ENCODE measurements around the gene ZNF282.
A peak's percentile ranks its signal among the peaks of the same experiment; 100 is the strongest.
"Not testable (repeated sequence)": the region's sequence is repeated elsewhere in the genome, so short reads cannot be mapped to it uniquely, and the experiment has no call there.

The ZNF282 gene

GRCh38 chr7:149237502-149237901 is 42.2 kb downstream of the ZNF282 start:
- Histone ChIP-seq H3K36me3 (ENCODE audit: control insufficient read depth, insufficient read depth, low read length) (no peaks in the 10 kb centered on the region), H3K27me3 (replicated peaks; ENCODE audit: control insufficient read depth, insufficient read depth, low read length, poor library complexity, severe bottlenecking) (peaks cover 6% of the 10 kb centered on the region), H3K4me3 (ENCODE audit: insufficient read depth, low read depth, low read length, poor library complexity, severe bottlenecking) (no peak overlapping the region), H3K27ac (ENCODE audit: insufficient read depth, low read length, poor library complexity, severe bottlenecking) (no peak overlapping the region), H3K9me3 (ENCODE audit: control insufficient read depth, low read length) (no peaks in the 10 kb centered on the region), H3K4me1 (ENCODE audit: control insufficient read depth, insufficient read depth, low read length, poor library complexity, severe bottlenecking) (peaks cover 10% of the 10 kb centered on the region)
- no peak for DNase-seq

- Histone ChIP-seq H3K4me3 (ENCODE audit: insufficient read depth, low read depth, low read length, poor library complexity, severe bottlenecking) (no peak overlapping the region), H3K9me3 (ENCODE audit: control insufficient read depth, low read length) (no peaks in the 10 kb centered on the region), H3K27ac (ENCODE audit: insufficient read depth, low read length, poor library complexity, severe bottlenecking) (no peak overlapping the region), H3K27me3 (replicated peaks; ENCODE audit: control insufficient read depth, insufficient read depth, low read length, poor library complexity, severe bottlenecking) (peaks cover 5% of the 10 kb centered on the region), H3K4me1 (ENCODE audit: control insufficient read depth, insufficient read depth, low read length, poor library complexity, severe bottlenecking) (peaks cover 10% of the 10 kb centered on the region), H3K36me3 (ENCODE audit: control insufficient read depth, insufficient read depth, low read length) (no peaks in the 10 kb centered on the region)
- no peak for DNase-seq
Measured at GRCh38 chr7:149238051-149238450, 42.7 kb downstream of the ZNF282 start.

- peak; percentile 67 to 78 (median 75) for DNase-seq
- Histone ChIP-seq H3K4me1 (ENCODE audit: control insufficient read depth, insufficient read depth, low read length, poor library complexity, severe bottlenecking) (peaks cover 10% of the 10 kb centered on the region), H3K27ac (ENCODE audit: insufficient read depth, low read length, poor library complexity, severe bottlenecking) (peak within 1 kb of the TSS; percentile 69), H3K9me3 (ENCODE audit: control insufficient read depth, low read length) (no peaks in the 10 kb centered on the region), H3K27me3 (replicated peaks; ENCODE audit: control insufficient read depth, insufficient read depth, low read length, poor library complexity, severe bottlenecking) (no peaks in the 10 kb centered on the region), H3K36me3 (ENCODE audit: control insufficient read depth, insufficient read depth, low read length) (no peaks in the 10 kb centered on the region), H3K4me3 (ENCODE audit: insufficient read depth, low read depth, low read length, poor library complexity, severe bottlenecking) (peak within 1 kb of the TSS; percentile 98)
Measured at GRCh38 chr7:149239345-149240143, 44.2 kb downstream of the ZNF282 start, which contains the start of gene ZNF212. Gene ZNF212 (plus strand): TSS chr7:149239651. CDS start chr7:149239779, 128 bp downstream.

- Histone ChIP-seq H3K27ac (ENCODE audit: insufficient read depth, low read length, poor library complexity, severe bottlenecking) (no peak overlapping the region), H3K27me3 (replicated peaks; ENCODE audit: control insufficient read depth, insufficient read depth, low read length, poor library complexity, severe bottlenecking) (no peaks in the 10 kb centered on the region), H3K4me1 (ENCODE audit: control insufficient read depth, insufficient read depth, low read length, poor library complexity, severe bottlenecking) (peaks cover 10% of the 10 kb centered on the region), H3K36me3 (ENCODE audit: control insufficient read depth, insufficient read depth, low read length) (no peaks in the 10 kb centered on the region), H3K9me3 (ENCODE audit: control insufficient read depth, low read length) (no peaks in the 10 kb centered on the region), H3K4me3 (ENCODE audit: insufficient read depth, low read depth, low read length, poor library complexity, severe bottlenecking) (peak overlapping the region; percentile 98)
- DNase-seq, result no peak
Measured at GRCh38 chr7:149240637-149241036, 45.3 kb downstream of the ZNF282 start.

- Histone ChIP-seq H3K27me3 (replicated peaks; ENCODE audit: control insufficient read depth, insufficient read depth, low read length, poor library complexity, severe bottlenecking) (no peaks in the 10 kb centered on the region), H3K4me3 (ENCODE audit: insufficient read depth, low read depth, low read length, poor library complexity, severe bottlenecking) (no peak overlapping the region), H3K27ac (ENCODE audit: insufficient read depth, low read length, poor library complexity, severe bottlenecking) (no peak overlapping the region), H3K4me1 (ENCODE audit: control insufficient read depth, insufficient read depth, low read length, poor library complexity, severe bottlenecking) (peaks cover 10% of the 10 kb centered on the region), H3K9me3 (ENCODE audit: control insufficient read depth, low read length) (no peaks in the 10 kb centered on the region), H3K36me3 (ENCODE audit: control insufficient read depth, insufficient read depth, low read length) (no peaks in the 10 kb centered on the region)
- DNase-seq, result no peak
Measured at GRCh38 chr7:149241696-149242095, 46.4 kb downstream of the ZNF282 start.

GRCh38 chr7:149245244-149245643 is 49.9 kb downstream of the ZNF282 start:
- Histone ChIP-seq H3K27ac (ENCODE audit: insufficient read depth, low read length, poor library complexity, severe bottlenecking) (no peak overlapping the region), H3K27me3 (replicated peaks; ENCODE audit: control insufficient read depth, insufficient read depth, low read length, poor library complexity, severe bottlenecking) (no peaks in the 10 kb centered on the region), H3K4me1 (ENCODE audit: control insufficient read depth, insufficient read depth, low read length, poor library complexity, severe bottlenecking) (peaks cover 7% of the 10 kb centered on the region), H3K9me3 (ENCODE audit: control insufficient read depth, low read length) (no peaks in the 10 kb centered on the region), H3K4me3 (ENCODE audit: insufficient read depth, low read depth, low read length, poor library complexity, severe bottlenecking) (no peak overlapping the region), H3K36me3 (ENCODE audit: control insufficient read depth, insufficient read depth, low read length) (peaks cover 3% of the 10 kb centered on the region)
- DNase-seq, result no peak

- Histone ChIP-seq H3K4me3 (ENCODE audit: insufficient read depth, low read depth, low read length, poor library complexity, severe bottlenecking) (no peak overlapping the region), H3K36me3 (ENCODE audit: control insufficient read depth, insufficient read depth, low read length) (peaks cover 8% of the 10 kb centered on the region), H3K27ac (ENCODE audit: insufficient read depth, low read length, poor library complexity, severe bottlenecking) (no peak overlapping the region), H3K4me1 (ENCODE audit: control insufficient read depth, insufficient read depth, low read length, poor library complexity, severe bottlenecking) (peaks cover 2% of the 10 kb centered on the region), H3K9me3 (ENCODE audit: control insufficient read depth, low read length) (no peaks in the 10 kb centered on the region), H3K27me3 (replicated peaks; ENCODE audit: control insufficient read depth, insufficient read depth, low read length, poor library complexity, severe bottlenecking) (no peaks in the 10 kb centered on the region)
- DNase-seq, result no peak
Measured at GRCh38 chr7:149245744-149246143, 50.4 kb downstream of the ZNF282 start.

GRCh38 chr7:149248777-149249176 is 53.4 kb downstream of the ZNF282 start:
- H3K27ac ChIP-seq (ENCODE audit: insufficient read depth, low read length, poor library complexity, severe bottlenecking), result no peak overlapping the region

GRCh38 chr7:149250151-149250550 is 54.8 kb downstream of the ZNF282 start:
- peaks cover 47% of the 10 kb centered on the region for H3K36me3 ChIP-seq (ENCODE audit: control insufficient read depth, insufficient read depth, low read length)
- not testable (repeated sequence) for DNase-seq; H3K4me3 ChIP-seq (ENCODE audit: insufficient read depth, low read depth, low read length, poor library complexity, severe bottlenecking)

More at GRCh38 chr7:149248777-149249176, 53.4 kb downstream of the ZNF282 start:
- H3K36me3 ChIP-seq (ENCODE audit: control insufficient read depth, insufficient read depth, low read length), result peaks cover 36% of the 10 kb centered on the region
- H3K4me1 ChIP-seq (ENCODE audit: control insufficient read depth, insufficient read depth, low read length, poor library complexity, severe bottlenecking), result no peaks in the 10 kb centered on the region
- no peak for DNase-seq
- no peaks in the 10 kb centered on the region for H3K27me3 ChIP-seq (replicated peaks; ENCODE audit: control insufficient read depth, insufficient read depth, low read length, poor library complexity, severe bottlenecking)
- no peaks in the 10 kb centered on the region for H3K9me3 ChIP-seq (ENCODE audit: control insufficient read depth, low read length)
- H3K4me3 ChIP-seq (ENCODE audit: insufficient read depth, low read depth, low read length, poor library complexity, severe bottlenecking), result no peak overlapping the region

GRCh38 chr7:149251518-149251917 is 56.2 kb downstream of the ZNF282 start:
- H3K4me1 ChIP-seq (ENCODE audit: control insufficient read depth, insufficient read depth, low read length, poor library complexity, severe bottlenecking); H3K27me3 ChIP-seq (replicated peaks; ENCODE audit: control insufficient read depth, insufficient read depth, low read length, poor library complexity, severe bottlenecking); H3K27ac ChIP-seq (ENCODE audit: insufficient read depth, low read length, poor library complexity, severe bottlenecking); H3K4me3 ChIP-seq (ENCODE audit: insufficient read depth, low read depth, low read length, poor library complexity, severe bottlenecking); H3K9me3 ChIP-seq (ENCODE audit: control insufficient read depth, low read length); DNase-seq: not testable (repeated sequence)
- peaks cover 54% of the 10 kb centered on the region for H3K36me3 ChIP-seq (ENCODE audit: control insufficient read depth, insufficient read depth, low read length)

More at GRCh38 chr7:149250151-149250550, 54.8 kb downstream of the ZNF282 start:
- not testable (repeated sequence) for H3K9me3 ChIP-seq (ENCODE audit: control insufficient read depth, low read length); H3K27ac ChIP-seq (ENCODE audit: insufficient read depth, low read length, poor library complexity, severe bottlenecking); H3K4me1 ChIP-seq (ENCODE audit: control insufficient read depth, insufficient read depth, low read length, poor library complexity, severe bottlenecking); H3K27me3 ChIP-seq (replicated peaks; ENCODE audit: control insufficient read depth, insufficient read depth, low read length, poor library complexity, severe bottlenecking)
